GM18498 (cell line): ENCODE data around the gene PLEKHM1.
A peak's percentile ranks its signal among the peaks of the same experiment; 100 is the strongest.
"Not testable (repeated sequence)": the region's sequence is repeated elsewhere in the genome, so short reads cannot be mapped to it uniquely, and the experiment has no call there.

Experiments
- ATAC-seq: cut with Tn5 transposase; IDR thresholded peaks from one replicate; pipeline ENCODE4 v1.9.1; 2021; ENCODE audit warnings: mild to moderate bottlenecking, moderate library complexity; ENCODE audit not compliant: unreplicated experiment

PLEKHM1 gene

DNA sequence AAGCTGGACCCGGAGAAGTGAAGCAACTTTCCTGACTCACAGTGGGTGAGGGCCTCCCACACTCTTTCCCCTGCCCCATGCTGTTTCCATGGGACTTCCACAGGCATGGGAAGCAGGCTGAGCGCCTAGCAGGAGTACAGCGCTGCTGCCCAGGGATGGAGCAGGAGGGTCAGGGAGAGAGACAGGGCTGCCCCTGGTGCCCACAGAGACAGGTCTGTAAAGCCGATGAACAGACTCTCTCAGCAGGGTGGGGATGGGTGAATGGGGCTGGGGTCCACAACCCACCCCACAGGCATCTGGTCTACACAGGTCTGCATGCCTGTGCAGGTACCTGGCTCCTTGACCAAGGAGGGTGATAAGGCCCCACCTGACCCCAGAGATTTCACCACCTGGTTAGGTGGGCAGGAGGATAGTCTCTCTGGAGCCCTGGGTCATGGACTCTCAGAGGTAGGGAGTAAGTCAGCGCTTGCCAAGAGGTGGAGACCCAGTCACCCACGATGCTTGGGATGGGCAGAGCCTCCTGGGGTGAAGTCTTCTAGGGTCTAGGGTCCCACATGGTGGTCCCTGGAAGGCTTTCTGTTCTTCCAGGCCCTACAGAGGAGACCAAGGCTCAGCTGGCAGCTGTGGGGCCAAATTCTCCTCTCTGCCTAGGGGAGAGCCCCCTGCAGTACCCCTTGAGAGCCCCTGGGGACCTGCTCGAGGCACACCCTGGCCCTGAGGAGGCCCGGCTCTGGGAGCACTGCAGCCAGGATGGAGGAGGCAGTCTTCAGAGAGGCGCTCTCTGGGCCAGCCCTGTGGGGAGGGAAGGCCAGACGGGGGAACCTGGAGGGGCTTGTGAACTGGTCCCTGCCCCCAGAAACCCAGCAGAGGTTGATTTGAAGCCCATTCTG, 46.9 kb downstream of the PLEKHM1 start:
- ATAC-seq: not testable (repeated sequence)

DNA sequence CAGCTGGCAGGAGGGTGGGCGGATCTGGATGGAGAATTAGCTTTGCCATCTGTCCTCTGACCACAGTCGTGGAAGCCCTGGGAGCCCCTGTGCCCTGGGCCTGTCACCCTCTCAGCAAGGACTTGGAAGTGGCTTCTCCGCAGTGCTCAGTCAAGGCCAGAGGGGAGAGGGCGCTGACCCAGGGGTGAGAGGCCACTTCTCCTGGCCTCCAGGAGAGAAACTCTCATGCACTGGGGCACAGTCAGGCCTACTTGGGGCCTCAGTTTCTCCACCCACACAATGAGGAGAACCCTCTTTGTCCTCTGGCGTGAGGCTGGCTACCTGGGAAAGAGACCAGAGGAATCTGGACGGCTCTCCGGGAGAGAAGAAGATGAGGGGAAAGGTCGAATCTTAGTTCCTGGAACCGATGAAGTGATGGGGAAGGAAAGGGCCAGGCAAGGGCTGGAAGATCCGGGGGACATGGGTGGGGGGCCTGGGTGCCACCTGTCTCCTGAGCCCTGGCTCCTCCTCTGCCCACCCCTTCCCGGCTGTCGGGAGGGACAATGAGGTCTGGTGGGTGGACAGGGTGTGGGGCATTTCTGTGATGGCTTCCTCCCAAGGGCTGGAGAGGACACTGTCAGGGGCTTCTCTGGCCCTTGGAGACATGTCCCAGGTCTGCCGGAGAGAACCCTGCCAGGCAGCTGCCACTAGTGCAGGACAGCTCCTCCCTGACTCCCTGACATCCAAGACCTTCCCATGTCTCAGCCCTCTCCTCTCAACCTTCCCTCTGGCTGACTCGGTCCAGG, 48.8 kb downstream of the PLEKHM1 start:
- no peak for ATAC-seq

DNA sequence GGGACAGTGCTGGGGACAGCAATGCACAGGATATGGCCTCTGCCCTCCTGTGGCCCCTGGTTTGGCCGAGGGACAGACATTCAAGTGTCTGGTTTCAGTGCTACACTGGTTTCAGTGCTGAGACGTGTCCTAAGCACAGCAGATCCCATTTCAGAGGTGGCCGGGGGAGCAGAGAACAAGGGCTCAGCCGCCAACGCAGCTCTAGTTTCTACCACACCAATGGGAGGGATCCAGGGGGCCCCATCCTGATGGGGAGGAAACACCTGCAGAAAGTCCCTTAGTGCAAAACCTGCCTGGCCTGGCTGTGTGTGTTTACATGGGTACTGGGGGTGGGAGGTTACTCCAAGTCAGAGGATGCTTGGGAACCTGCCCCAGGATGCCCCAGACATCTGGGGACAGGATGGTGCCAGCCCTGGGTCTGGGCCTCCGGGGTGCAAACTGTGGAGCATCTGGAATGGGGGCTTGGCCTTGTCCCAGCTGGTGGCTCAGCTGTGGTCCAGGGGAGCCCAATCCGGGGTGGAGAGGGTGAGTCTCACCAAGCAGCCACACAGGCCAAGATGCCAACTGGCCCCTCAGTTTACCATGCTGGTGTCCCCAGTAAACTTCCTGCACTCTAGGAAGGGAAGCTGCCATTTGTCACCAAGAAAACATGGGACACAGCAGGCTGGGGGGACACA, 49.5 kb downstream of the PLEKHM1 start:
- peak; percentile 75 for ATAC-seq

DNA sequence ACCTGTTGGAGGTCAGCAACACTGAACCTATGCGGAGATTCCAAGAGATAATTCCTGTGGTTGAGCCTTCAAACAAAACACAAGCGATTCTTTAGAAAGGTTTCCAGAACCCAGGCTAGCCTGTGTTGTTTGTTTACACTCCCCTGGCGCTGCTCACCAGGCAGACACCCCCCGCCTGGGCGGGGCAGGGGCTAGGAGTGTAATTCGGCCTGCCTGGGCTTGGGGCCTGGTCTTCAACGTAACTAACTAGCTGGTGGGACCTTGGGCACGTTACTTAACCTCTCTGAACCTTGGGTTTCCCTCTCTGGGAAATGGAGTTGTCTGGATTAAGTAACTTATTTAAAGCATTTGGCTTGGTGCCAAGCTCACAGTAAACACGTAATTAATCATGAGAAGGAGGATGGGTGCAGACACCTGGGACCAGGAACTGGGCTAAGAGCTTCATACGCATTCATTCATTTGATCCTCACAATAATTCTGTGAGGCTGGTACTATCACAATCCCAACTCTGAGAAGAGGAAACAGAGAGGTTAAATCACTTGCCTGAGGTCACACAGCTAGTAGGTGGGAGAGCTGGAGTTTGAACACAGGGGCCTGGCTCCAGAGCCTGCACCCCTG, 50.3 kb downstream of the PLEKHM1 start:
- no peak for ATAC-seq

DNA sequence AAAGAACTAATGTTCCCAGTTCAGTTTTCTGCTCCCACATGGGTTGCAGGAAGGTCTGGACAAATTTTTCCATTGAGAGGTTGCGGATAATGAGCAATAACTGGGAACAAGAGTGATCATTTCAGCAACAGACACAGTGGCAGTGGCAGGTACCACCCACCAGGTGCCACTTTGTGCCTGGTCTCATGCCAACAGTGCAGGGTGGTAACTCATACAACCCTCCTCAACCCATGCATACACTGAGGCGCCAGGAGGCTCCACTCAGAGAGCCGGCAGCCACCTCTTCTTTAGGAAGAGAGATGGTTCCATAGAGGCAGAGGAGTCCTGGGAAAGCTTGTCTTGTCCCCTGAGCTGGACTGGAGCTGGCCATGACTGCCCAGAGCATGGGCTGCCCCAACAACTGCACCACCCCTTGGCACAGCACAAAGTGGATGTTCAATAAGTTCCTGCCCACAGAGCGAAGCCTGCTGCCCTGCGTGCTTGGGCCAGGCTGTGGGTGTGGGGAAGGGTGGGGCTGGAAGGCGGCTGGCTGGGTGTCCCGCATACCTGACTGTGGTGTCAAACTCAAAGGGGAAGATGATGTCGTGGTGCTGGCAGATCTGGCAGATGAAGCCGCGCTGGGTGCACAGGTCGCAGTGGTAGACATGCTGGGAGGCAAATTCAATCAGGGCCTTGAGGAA, 51.5 kb downstream of the PLEKHM1 start:
- no peak for ATAC-seq

DNA sequence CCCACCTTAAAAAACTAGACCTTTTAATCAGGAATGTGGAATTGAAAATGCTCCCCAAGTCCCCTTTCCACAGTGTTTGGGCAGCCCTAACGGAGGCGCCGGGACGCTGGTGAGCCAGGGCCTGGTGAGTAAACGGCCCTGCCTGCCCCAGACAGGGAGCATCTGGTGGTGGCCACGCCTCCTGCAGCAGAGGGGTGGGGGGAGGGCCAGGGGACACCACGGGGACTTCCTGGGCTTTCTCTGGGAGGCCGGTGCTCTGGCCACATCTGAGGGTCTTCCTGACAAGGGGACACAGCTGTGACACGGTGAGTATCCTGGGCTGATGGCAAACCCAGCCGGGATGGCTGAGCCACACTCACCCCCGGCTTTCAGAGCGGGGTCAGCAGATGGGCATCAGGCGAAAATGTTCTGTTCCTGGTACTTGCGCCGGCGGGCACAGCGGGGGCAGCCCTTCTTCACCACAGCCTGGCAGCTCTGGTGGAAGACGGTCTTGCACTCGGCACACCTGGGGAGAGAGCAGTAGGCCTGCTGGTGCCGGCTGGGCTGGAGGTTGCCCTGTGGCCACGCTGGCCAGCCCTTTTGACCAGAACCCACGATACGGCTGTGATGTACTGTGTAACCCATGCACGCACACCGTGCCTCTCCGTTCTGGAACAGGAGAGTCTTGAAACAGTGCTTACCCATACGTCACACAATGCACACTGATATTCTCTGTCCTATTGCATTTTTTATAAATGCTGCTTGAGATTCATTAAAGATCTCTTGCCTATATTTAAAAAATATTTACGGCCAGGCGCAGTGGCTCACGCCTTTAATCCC, 52.8 kb downstream of the PLEKHM1 start:
- ATAC-seq: no peak

DNA sequence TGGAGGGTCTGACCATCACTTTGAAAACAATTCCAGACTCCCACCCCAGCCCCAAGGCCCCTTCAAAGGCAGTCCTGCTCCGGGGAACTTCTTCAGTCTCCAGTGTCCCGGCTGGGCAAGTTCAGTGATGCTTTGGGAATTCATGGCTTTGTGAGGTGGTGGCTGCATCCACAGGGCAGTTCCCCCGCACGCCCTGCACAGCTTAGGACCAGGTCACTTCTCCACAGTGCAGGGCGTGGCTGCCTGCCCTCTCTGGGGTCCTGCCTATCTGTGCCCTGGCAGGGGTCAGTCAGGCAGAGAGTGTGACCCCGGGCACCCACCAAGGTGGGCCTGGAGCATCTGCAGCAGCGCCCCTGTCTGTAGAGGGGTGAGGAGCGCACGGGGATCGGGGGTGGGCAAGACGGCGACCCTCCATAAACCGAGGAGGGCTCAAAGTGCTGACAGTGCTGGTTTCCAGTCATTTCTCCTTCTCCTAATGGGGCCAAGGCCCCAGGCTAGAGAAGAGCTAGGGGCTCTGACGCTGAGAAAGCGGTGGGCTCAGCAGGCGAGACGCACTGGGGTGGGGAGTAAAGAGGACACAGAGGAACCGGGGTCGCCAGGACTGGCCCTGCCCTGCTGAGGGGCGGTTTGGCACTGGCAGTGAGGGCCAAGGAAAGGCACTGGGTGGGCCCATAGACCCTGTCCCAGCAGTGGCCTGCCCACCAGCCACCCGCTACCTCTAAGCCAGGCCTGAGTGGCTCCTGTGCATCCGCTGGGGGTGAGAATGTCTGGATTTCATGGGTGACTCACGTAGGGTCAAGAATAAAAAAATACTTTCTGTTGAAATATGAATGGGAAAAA, 53.7 kb downstream of the PLEKHM1 start:
- ATAC-seq: no peak

DNA sequence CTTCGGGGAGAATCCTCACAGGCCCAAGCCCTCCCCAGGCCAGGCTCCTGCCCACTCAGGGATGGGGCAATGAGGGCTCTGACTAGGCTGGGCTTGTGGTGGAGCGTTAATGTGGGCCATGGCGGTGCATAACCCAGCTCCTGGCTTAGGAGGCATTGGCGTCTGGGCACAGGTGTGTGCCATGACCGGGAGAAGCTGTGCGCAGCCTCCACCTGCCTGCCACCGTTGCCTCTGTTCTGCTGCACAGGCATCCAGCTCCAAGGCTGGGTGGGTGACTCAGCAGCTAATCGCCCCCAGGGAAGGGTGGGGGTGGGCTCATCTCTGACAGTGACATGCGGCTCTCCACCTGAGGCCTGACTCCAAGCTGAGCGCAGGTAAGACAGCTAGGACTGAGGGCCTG, 54.4 kb downstream of the PLEKHM1 start:
- ATAC-seq: no peak

DNA sequence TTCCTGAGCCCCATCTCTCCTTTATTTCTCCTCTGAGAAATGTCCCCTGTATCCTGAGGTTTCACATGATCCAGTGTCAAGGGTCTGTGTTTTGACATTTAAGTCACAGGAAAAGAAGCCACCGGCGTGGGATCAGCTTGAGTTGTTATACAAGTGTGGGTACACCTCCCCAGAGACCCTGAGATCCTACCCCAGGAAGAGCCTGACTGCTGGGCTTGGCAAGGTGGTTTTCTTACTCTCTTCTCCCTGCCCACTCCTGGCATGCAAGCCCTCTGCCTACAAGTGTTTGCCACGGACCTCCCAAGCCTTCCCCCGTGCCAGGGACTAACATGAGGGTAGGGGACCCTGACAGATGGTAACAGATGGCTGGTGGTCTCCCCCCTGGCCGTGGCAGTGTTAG, 55.0 kb downstream of the PLEKHM1 start:
- no peak for ATAC-seq

DNA sequence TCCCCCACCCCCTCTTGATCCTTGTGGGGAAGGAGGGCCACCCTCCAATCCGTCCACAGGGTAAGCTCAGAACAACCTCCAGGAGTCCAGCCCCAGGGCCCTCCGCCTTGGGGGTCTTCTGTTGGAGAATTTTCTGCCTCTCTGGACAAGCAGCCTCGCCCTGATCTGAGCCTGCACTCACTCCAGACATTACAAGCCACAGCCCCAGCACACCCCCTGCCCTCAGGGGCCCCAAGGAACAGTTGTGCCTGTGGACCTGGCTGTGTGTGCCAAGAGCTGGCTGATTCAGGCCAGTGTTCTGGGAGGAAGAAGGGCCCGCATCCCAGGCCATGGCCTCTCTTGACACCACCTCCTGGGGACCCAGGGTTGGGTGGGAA, 57.4 kb downstream of the PLEKHM1 start:
- ATAC-seq: no peak

DNA sequence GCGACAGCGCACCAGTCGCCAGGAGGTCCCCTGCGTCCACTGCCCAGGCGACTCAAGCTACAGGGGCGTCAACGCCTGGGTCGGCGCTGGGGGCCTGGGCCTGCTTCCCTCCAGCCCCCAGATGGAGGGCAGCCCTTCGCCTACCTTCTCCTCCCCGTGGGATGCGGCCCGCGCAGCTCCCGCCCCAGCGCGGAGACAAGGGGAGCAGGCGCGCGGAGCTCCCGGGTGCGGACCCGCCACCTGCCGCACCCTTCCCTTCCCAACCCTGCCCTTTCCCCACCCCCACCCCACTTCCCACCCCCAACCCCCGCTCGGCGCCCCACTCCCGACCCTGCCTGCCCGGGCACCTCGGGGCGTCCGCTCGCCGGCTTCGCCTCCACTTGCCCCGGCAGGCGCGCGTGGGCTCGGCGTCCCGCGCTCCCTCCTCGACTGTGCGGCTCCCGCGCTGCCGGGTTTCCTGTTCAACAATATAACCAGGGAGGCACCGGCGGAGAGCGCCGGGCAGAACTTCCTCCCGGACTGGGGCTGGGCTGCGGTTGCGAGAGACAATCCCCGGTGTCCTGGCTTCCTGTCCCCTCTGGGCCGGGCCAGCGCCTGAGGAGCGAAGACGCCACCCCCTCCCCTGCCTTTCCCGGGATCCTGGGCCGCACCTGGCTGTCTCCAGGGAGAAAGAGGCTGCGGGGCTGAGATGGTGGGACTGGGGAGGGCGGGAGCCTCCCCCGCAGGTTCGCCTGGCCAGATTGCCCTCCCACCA, 57.9 kb downstream of the PLEKHM1 start, which contains the start of gene ARHGAP27:
Gene ARHGAP27, minus strand, starts transcription at position 466 of the 754 bp plus-strand sequence. CDS start 2,591 bp downstream, outside the sequence.
- no peak for ATAC-seq

DNA sequence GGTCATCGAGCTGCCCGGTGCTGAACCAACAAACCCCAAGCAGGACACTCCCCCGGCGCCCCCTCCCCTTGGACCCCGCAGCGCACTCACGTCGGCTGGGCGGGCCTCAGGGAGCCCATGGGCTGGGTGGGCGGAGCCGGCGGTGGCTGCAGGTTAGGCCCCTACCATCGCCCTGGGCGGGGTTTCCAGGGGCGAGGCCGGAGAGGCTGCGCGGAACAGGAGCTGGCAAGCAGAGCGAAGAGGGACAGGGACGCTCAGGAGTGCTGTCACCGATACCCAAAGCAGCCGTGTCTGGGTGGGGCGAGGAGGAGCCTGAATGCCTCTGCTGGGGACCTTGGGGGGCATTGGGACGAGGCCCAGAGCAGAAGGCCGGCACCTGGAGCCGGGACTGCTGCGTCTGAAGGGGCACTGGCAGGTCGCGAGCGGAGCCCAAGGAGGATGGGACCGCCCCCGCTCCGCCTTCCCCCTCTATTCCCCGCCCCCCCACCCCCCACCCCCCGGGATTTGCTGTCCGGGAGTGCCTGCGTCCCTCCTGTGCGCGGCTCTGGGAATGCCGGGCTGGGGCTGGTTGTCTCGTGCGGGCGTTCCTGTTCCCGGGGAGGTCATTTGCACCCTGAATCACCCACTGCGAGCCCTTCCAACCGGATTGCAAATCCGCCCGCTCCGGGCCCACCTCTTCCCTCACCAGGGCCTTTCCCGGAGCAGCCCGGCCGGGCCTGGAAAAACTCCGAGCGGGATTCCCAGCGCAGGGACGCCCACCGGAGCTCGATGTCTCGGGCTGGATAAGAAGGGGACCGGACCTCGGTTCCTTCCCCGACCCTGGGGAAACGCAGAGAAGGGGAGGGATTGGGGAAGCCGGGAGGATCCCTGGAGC, 58.8 kb downstream of the PLEKHM1 start:
- peak; percentile 60 for ATAC-seq

DNA sequence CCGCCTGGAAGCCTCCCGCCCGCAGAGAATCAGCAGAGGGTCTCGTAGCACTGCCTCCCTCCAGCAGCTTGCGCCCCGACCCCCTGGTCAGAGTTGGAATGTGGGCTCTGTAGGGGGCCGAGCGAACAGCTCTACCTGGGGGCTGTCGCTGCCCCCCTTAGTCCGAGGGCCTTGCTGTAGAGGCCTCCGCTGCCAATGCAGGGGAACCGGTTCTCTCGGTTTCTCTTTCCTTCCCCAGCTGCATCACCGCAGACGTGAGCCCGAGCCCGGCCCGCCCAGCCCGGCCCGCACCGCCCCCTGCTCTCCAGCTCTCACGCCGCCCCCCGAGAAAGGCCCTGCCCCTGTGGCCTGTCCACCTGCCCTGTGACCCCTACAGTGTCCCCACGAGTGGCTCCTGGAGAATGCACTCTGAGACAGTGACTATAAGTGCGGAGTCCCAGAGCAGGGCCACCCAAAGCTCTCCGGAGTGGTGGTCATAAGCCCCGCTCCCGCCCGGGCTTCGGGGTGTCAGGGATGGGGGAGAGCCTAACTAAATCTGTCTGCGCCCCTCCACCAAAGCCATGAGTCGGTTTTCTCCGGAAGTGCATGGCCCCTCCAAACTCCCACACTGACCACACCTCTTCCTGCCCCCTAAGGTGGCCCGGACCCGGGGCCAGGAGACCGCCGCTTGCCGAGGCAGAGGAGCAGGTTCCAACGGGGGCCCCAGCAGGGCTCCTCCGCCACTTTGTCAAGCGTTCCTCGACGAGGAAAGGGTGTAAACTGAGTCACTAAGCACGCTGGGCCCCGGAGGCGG, 59.6 kb downstream of the PLEKHM1 start:
- ATAC-seq: peak; percentile 6

DNA sequence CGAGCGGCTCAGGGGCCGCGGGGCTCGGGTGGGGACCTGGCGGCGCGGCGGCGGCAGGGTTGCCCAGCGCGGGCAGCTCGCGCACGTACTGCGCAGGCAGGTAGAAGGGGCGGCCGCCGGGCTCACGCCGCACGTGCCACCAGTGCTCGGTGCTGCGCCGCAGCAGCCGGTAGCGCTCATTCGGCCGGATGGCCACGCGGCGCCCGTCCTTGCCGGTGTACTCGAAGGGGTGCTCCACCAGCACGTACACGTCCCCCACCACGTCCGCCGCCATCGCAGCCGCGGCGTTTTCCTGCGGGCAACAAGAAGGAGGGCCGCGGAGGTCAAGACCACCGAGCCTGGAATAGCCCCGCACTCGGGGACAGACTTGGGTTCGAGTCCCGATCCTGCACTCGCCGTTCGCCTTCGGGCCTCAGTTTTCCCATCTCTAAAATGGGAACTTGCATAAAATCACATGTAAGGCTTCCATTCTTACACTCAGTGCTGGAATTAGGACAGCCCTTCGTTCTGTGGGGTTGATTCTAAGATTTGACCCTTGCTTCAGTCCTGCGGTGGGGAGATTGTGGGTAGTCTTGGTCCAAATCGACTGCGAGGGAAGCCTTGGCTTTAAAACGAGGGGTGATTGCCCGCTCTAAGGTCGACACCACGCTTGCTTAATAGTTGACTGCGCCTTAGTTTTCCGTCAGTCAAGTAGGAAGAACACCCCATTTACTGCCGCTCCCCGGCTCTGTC, 60.3 kb downstream of the PLEKHM1 start:
- no peak for ATAC-seq

DNA sequence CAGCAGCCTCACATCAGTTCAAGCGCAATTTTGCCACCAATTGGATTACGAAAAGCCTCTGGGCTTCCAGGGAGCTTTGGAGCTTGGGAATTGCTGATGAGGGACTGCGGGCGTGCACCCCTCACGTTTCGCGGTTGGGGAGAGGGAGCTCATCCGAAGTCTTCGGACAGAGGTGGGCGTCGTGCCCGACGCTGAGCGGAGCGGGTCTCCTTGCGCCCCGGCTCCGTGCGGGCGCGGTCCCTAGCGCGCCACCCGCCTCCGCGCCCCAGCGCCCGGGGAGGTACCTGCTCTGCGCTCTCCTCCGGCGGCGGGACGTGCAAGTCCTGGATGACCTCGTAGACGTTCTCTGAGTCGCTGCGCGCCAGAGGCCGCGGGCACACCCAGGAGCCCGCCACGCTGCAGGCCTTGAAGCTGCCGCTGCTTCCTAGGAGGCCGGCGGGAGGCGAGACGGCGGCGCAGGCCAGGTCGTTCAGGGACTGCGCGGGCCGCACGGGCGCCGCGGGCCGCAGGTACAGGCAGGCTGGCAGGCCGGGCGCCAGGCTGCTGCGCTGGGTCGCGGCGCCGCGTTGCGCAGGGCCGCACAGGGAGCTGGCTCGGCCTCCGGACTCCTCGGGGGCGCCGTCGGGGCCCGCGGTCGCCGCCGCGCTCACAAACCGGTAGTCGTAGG, 61.0 kb downstream of the PLEKHM1 start:
- no peak for ATAC-seq
